ENCODE data around the gene IRF9.

DNA sequence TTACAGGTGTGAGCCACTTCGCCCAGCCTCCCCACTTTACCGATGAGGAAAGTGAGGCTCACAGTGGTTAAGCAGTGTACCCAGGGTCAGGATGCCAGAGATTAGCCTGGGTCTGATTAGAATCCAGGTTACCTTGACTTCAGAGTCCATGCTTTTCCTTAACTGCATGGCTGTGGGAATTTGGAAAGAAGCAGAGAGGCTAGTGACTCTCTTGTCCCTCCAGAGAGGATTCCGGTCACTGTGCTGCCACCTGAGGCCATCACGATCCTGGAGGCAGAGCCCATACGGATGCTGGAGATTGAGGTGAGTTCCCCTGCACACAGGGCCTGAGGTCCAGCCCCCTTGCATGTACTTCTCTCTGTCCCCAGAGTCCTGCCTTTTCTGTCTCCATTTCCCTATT is 15.5 kb downstream of the IRF9 start:
- TF ChIP-seq GABPA (IDR thresholded peaks at IDR 0.05; ENCODE audit: low read depth) (no peak), CTCF (IDR thresholded peaks at IDR 0.05; ENCODE audit: insufficient read depth, low read length) (no peak), SPI1 (IDR thresholded peaks at IDR 0.05; ENCODE audit: borderline replicate concordance, low read depth) (no peak), REST (IDR thresholded peaks at IDR 0.05; ENCODE audit: insufficient replicate concordance, low read depth) (no peak), POLR2AphosphoS5 (IDR thresholded peaks at IDR 0.05; ENCODE audit: low read depth) (no peak)

All from HL-60 (cell line).